Measurements from ENCODE around the gene TBL2.
"Not testable (repeated sequence)": the region's sequence is repeated elsewhere in the genome, so short reads cannot be mapped to it uniquely, and the experiment has no call there.

GRCh38 chr7:73538510-73538909, 39.9 kb downstream of the TBL2 start:
- not testable (repeated sequence) for TF ChIP-seq CTCF (IDR thresholded peaks at IDR 0.05; ENCODE audit: low read depth, low read length); EZH2phosphoT487 (IDR thresholded peaks at IDR 0.05; ENCODE audit: low read depth)
